CD4-positive, alpha-beta T cell treated with Interleukin-21 for 1 hour (primary cell): ENCODE results near the gene GTPBP1.

Source experiments
- DNase-seq: peaks from one replicate; pipeline ENCODE4 v3.0.0-alpha.2; 2020

GTPBP1 gene

DNA sequence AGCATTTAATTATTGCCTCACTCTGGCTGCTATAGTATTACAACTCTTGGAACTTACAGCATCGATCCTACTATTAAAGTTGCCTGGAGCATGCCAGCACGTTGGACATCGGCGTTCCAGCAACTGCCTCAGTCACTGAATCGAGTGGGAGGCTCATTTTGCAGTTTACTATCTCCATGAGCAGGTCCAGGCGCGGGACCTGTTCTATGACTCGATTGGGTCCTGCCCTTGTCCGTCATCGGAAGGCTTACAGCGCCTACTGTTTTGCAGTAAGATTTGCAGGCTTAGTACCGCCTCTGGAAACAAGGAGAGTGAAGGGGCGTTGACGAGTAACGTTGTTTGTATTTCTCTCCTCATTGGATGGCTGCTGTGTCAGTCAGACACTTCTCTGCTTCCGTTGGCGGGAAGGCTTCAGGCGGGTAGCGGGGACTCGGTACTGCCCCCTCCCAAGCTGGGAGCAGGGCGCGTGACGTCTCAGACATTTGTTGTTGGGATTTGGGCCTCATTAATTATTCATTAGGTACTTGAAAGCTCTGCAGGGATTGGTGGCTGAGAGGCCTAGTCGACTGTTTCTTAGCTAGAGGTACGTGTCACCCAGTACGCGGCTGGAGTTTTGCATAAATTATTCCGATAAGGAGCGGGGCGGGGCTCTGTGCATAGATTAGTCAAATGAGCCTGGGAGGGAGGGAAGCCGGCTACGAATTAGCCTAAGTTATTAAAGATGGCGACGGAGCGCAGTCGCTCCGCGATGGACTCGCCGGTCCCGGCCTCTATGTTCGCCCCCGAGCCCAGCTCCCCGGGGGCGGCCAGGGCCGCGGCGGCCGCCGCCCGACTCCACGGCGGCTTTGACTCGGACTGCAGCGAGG, at the start of gene GTPBP1:
Gene GTPBP1 (plus strand): TSS at position 710 of the 866 bp plus-strand sequence. CDS start 12 bp downstream, at position 722.
- DNase-seq: peak; percentile 100

- DNase-seq: peak; percentile 88
Measured at GRCh38 chr22:38656256-38657044, 49.3 kb upstream of the GTPBP1 start, which contains the start of the genes CBY1 and FAM227A. CBY1 (plus strand) TSS chr22:38656638; CDS start chr22:38668055, 11,417 bp downstream. FAM227A (minus strand) TSS chr22:38656392; CDS start chr22:38650168, 6,224 bp downstream.

DNA sequence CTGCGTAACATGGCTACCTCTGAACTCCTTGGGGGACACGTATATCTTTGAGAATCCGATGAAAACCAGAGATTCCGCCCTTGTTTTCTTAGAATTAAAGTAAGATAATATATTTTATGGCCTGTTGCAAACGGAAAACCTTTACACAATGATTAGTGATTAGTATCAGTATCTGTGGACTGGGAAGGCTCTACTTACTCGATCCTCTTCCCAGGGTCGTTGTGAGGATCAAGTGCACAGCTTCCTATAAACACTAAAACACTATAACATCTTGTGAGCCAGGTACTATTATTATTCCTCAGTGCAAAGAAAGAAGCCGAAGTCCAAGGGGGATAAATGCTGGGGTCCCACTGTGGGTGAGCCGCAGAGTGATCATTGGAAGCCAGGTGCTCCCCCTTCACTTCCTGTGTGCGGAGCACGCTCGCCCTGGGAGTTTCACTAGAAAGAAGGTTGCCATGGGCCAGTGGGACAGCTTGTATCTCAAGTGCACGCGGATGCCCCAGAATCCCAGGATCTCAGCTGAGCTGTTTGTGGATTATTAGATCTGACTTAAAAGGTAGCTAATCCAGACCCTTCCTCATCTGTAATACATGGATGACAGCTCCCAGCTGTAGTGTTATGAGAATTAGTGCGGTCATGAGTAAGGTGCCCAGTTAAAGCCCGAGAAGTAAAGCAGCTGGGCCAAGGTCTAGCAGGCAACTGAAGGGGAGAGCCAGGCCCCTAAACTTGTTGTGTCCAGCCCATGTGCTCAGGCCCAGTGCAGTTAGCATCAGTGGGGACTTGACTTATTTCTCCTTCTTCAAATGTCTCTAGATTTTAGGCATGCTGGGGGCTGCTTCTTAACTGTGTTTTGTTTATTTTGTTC, 48.5 kb upstream of the GTPBP1 start:
- DNase-seq: peak; percentile 45

- no peak for DNase-seq
Measured at GRCh38 chr22:38674888-38675287, 30.9 kb upstream of the GTPBP1 start.

GRCh38 chr22:38675833-38676232, 29.9 kb upstream of the GTPBP1 start:
- DNase-seq: no peak

- peak; percentile 87 for DNase-seq
Measured at GRCh38 chr22:38681582-38682335, 24.0 kb upstream of the GTPBP1 start, which contains the start of gene TOMM22. TOMM22 (plus strand) TSS chr22:38681957; CDS start chr22:38681979, 22 bp downstream.

DNA sequence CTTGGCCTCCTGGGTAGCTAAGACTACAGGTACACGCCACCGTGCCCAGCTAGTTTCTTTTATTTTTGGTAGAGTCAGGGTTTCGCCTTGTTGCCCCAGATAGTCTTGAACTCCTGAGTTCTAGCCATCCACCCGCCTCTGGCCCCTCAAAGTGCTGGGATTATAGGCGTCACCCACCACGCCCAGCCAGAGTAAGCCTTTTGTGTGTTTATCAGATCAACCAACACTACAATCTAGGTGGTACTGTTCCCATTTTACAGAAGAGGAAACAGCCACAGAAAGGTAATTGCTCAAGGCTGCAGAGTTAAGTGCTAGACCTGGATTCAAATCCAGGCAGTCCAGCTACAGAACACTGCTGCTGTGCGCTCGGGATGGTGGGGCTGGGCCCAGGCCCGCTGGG, 20.8 kb upstream of the GTPBP1 start:
- DNase-seq: no peak

- DNase-seq: no peak
Measured at GRCh38 chr22:38685761-38686160, 20.0 kb upstream of the GTPBP1 start.

GRCh38 chr22:38689651-38690050, 16.1 kb upstream of the GTPBP1 start:
- DNase-seq: no peak

DNA sequence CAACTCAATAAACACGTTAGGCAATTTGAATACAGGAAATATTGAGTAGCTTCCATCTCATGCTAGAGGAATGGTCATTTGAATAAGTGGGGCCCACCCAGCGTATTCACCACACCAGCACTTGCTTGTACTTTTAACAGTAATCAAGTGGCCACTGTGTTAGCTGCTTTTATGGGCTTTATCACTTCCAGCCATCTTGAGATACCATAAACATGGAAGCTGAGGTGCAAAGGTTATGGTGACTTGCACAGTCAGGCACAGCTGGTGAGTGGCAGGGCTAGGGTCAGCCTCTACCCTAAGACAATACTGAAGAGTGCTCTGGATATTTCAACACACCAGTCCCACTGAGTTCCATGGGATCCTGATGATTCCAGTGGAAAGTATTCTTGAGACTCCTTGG, 11.7 kb upstream of the GTPBP1 start:
- no peak for DNase-seq

DNA sequence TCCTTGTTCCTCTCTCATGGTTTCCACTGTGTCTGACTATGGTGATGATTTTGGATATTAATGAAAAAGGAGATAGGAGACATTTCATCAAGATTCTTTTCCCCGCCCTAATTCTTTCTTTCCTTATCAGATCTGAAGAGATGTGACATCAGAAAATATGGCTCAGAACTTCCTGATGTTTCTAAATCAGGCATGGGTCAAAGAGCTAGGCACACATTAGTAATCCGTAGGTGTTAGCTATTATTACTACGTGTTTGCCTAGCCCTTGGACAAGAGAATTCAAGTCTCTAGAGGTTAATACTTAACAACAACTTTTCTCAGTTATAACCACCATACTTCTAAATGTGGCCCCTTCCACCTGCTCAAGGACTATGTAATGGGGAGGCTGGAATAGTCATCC, 10.8 kb upstream of the GTPBP1 start:
- DNase-seq: no peak

DNA sequence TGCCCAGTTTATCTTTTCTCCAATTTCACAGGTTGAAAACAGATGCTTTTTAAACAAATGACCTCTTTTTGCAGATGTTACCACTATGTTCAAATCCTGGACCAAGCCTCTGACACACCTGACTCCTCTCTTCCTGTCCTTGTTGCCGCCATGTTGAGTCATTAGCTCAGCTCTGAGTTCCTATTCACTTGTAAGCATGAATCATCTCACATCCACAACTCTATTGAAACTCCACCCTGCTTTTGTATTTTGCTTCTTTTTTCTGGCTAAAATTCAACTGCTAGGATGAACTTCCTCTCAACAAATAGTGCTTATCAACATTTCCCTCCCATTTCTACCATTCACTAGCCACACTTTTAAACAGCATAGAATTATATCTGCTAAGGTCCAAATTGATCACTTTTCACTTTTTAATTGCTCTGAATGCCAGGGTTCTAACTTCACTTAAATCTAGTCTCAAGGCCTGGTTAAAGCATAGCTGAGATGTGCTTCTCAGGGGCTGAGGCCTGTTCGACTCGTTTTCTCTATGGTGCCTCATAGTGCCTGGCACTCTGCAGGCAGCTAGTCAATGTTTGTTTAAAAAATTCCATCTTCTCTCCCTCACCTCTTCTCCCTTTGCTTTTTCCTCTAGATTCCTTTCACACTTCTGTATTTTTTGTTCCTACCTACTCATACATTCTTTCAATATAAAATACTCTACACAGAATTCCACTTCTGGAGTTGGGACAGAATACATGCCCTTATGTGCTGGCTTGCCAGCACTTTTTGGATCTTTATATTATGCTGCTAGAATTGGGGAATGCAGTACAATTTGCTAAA, 8.9 kb upstream of the GTPBP1 start:
- DNase-seq: no peak

- DNase-seq: no peak
Measured at GRCh38 chr22:38697425-38698089, 8.2 kb upstream of the GTPBP1 start.

GRCh38 chr22:38698407-38699094, 7.2 kb upstream of the GTPBP1 start:
- DNase-seq: no peak

DNA sequence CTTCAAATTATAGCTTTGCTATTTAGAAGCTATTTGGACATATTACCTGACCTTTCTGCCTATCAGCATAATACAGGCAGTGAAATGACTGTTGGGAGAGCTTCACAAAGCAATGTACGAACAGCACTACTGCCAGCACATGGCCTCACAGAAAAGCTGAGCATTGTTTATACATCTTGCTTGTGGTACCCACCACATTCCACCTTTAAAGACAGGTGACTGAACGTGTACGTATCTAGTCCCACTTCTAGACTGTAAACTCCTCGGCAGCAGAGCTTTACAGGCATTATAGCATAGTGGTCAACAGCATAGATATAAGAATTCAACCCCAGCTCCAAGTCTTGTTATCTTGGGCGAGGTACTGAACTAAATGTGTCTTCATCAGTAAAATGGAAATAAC, 6.6 kb upstream of the GTPBP1 start:
- DNase-seq: no peak

DNA sequence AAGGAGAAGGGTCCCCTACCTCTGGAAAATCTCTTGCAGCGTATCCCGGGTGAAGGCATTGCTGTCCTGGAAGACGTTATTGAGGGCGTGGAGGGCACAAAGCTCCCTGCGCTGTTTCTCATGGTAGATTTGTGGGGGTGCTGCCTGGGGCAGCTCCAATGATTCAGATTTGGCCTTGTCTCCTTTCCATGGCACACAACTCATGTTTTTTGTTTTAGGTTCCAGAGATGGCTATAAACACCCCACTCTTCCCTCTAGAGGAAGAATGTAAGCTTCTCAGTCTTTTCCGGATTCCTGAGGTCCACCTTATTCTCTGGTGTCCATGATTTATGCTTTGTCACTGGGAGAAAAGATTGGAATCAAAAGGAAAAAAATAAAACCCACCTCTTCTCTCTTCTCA, 6.0 kb upstream of the GTPBP1 start:
- no peak for DNase-seq

DNA sequence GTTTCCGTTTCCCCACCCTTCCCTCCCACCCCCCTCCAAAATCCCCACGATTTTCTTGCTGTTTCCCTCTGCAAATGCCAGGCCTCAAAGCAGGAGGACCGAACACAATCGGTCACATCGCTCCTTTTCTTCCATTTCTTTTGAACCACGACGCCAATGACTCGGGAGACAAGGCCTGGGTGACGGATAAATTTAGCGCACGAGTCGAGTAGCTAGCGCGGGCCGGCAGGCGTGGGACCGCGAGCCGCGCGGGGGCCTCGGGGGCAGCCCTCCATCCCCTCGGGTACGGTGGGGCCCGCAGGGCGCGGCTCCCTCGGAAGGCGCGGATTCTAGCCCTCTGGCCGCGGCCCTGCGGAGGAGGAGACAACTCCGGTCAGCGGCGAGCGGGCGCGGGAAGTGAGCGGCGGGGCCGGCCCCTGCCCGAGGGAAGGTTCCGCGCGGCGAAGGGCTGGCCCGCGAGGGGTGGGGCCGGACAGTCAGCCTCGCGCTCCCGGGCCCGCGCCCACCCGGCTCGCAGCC, 5.4 kb upstream of the GTPBP1 start:
- no peak for DNase-seq

GRCh38 chr22:38700789-38701628, 4.7 kb upstream of the GTPBP1 start, which contains the start of gene JOSD1:
JOSD1 (minus strand) TSS chr22:38700943; CDS start chr22:38699987, 956 bp downstream.
- DNase-seq: peak; percentile 98
